GM19463 (cell line): ENCODE results near the gene PROM2.

Experiments
- ATAC-seq: cut with Tn5 transposase; IDR thresholded peaks from one replicate; pipeline ENCODE4 v1.9.1; 2021; ENCODE audit warnings: mild to moderate bottlenecking, moderate library complexity; ENCODE audit not compliant: unreplicated experiment

Gene PROM2

DNA sequence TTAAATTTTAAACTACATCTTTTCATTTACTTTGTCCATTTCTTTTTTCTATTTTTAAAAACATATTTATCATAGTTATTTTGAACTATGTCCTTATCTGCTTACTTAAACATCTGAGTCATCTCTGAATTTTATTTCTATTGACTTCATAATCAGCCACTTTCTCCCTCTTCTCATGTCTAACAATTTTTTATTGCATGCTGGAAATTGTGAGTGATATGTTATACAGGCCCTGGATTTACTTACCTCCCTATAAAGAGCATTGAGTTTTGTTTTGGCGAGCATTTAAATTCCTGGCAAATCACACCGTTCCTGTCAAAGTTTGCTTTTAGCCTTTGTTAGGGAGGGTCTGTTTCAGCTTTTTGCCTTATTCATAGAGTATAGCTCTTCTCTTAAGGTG is 62.2 kb downstream of the PROM2 start:
- no peak for ATAC-seq

DNA sequence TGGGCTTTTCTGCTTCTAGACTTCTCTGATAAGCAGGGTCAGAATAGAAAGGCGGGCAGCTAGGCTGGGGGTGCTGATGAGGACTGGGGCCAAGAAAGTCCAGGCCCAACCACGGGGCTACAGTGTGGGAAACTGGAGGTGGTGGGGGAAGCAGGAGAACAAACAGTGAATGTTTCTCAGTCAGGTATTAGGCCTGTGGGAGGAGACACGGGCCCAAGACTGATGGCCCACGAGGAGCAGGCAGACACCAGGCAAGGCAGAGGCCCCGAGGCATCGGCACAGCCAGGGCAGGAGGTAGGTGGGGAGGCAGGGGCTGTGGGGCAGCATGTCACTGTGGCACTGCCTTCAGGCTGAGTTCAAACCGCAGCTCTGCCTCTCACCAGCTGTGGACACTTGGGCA is 63.6 kb downstream of the PROM2 start:
- ATAC-seq, result no peak
